Activated naive CD8-positive, alpha-beta T cell treated with anti-CD3 and anti-CD28 coated beads for 36 hours (primary cell): Measurements from ENCODE around the gene MRTFA. TPM values are rescaled to one million over a fixed set of nuclear protein-coding genes. Genes with fewer than 3 reads are reported as not detected.
"Not testable (repeated sequence)": the region's sequence is repeated elsewhere in the genome, so short reads cannot be mapped to it uniquely, and the experiment has no call there.

ENCODE experiments used
- DNase-seq: peaks from one replicate; pipeline ENCODE4 v3.0.0; 2021
- H3K27ac Mint-ChIP-seq: one replicate; pipeline ENCODE4 v1.8.0; 2022; ENCODE audit warnings: mild to moderate bottlenecking, moderate library complexity, mixed read lengths
- H3K27me3 Mint-ChIP-seq: one replicate; pipeline ENCODE4 v1.8.0; 2022; ENCODE audit warnings: mild to moderate bottlenecking, mixed read lengths
- H3K36me3 Mint-ChIP-seq: one replicate; pipeline ENCODE4 v1.8.0; 2021; ENCODE audit warnings: mild to moderate bottlenecking, mixed read lengths
- H3K4me1 Mint-ChIP-seq: one replicate; pipeline ENCODE4 v1.8.0; 2021; ENCODE audit warnings: mixed read lengths
- H3K4me3 Mint-ChIP-seq: one replicate; pipeline ENCODE4 v1.8.0; 2022; ENCODE audit warnings: mild to moderate bottlenecking, moderate library complexity, mixed read lengths
- H3K9me3 Mint-ChIP-seq: one replicate; pipeline ENCODE4 v1.8.0; 2022; ENCODE audit warnings: mixed read lengths
- total RNA-seq, 2 experiments: library from RNA; stranded (reverse); gene quantifications; one replicate each; pipeline ENCODE4 v1.2.3, GENCODE V29; 2021

MRTFA gene
- total RNA-seq, 2 experiments from 2014 or later = 35.3 to 37.6 TPM

DNA sequence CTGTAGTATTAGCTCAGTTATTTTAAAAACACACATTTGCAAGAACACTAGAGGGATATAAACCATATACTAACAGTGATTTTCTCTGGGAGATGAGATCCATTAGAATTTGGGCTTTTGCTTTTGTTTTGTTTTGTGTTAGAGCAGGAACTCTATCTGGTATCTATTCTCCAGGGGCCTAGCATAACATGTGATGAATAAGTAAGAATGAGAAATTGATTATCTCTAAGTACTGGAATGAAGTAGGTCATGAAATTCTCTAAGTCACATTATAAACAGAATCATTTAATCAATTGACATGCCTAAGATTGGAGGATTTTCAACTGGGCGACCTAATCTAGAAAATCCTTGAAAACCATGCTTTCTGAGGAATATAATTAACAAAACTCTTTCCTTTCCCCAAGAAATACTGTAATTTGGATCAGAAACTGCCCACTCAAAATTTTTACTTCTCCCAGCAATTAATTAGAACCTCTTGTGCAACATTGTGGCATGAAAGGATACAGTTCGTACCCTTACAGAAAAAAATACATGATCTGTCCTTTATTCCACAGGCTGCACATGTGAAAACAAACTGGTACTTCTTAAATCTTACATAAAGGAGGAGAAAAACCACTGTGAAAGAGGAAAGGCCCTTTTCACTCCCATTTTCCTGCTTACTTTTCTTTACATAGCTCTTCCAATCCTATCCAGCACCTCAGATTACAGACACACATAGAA is 93.5 kb downstream of the MRTFA start:
- no peaks in the 10 kb centered on the region for H3K9me3 Mint-ChIP-seq
- no peaks in the 10 kb centered on the region for H3K27me3 Mint-ChIP-seq
- H3K36me3 Mint-ChIP-seq = peaks cover 14% of the 10 kb centered on the region
- H3K4me3 Mint-ChIP-seq = no peak overlapping the region
- no peak for DNase-seq
- H3K27ac Mint-ChIP-seq = no peak overlapping the region
- H3K4me1 Mint-ChIP-seq = peaks cover 19% of the 10 kb centered on the region

DNA sequence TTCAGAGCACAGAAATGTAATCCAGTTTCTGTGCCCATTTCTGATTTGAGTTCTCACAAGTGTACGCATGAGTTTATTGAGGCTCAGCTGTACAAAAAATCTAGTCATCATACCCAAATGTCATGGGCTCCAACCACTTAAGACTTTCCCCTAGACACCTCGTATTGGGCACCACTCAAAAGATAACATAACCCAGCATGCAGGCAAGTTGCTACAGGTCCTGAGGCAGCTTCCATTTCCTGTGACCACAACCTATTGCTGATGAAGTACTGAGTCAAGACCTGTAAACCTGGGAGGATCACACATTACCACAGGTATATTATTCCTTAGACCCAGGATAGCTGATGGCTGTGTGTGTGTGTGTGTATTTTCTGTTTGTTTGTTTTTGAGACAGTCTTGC is 95.2 kb downstream of the MRTFA start:
- no peak for DNase-seq
- no peak overlapping the region for H3K27ac Mint-ChIP-seq
- H3K4me1 Mint-ChIP-seq = peaks cover 19% of the 10 kb centered on the region
- H3K36me3 Mint-ChIP-seq = peaks cover 12% of the 10 kb centered on the region
- H3K4me3 Mint-ChIP-seq = no peak overlapping the region
- no peaks in the 10 kb centered on the region for H3K9me3 Mint-ChIP-seq
- H3K27me3 Mint-ChIP-seq = no peaks in the 10 kb centered on the region

DNA sequence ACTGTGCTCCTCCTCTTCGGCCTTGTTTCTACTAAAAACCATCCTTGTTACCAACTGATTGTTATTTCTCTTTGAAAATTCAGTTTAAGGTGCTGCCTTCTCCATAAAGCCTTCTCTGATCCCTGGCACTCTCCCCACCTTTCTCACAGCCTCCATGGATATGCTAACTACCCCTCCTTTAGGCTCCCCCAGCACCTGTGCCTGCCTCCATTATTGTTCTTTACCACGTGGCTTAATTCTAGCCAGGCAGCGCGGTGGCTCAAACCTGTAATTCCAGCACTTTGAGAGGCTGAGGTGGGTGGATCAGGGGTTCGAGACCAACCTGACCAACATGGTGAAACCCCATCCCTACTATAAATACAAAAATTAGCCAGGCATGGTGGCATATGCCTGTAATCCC is 96.3 kb downstream of the MRTFA start:
- Mint-ChIP-seq H3K4me3 (no peak overlapping the region), H3K9me3 (no peaks in the 10 kb centered on the region), H3K27ac (no peak overlapping the region), H3K4me1 (peaks cover 22% of the 10 kb centered on the region), H3K27me3 (no peaks in the 10 kb centered on the region), H3K36me3 (peaks cover 5% of the 10 kb centered on the region)
- no peak for DNase-seq

DNA sequence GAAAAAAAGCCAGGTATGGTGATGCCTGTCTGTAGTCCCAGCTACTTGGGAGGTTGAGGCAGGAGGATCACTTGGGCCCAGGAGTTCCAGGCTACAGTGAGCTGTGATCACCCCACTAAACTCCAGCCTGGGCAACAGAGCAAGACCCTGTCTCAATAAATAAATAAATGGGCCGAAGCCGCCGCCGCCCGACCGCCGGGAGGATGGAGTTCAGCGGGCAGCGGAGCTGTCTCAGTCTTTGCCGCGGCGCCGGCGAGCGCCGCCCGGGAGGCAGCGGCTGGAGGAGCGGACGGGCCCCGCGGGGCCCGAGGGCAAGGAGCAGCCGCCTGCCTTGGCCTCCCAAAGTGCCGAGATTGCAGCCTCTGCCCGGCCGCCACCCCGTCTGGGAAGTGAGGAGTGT is 100.4 kb downstream of the MRTFA start:
- not testable (repeated sequence) for H3K4me3 Mint-ChIP-seq, H3K36me3 Mint-ChIP-seq, H3K27me3 Mint-ChIP-seq, H3K9me3 Mint-ChIP-seq, H3K27ac Mint-ChIP-seq, DNase-seq
- H3K4me1 Mint-ChIP-seq = peaks cover 43% of the 10 kb centered on the region

DNA sequence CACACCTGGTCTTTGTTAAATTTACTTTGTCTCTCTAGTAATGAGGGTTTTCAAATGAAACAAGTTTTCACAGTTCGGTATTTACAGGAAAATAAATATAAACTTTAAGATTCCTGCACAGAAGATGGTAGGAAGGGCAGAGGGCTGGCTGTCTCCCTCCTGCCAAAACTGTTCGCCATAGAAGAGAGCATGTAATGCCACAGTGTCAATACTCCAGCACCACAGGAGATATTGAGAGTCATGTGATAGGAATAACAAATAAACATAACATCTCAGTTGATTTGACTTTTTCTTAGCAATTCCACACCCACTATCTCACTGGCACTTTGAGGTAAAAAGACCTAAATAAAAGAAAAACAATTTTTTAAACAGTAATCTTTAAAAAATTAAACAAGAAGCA is 100.9 kb downstream of the MRTFA start:
- H3K27me3 Mint-ChIP-seq = no peaks in the 10 kb centered on the region
- no peak overlapping the region for H3K4me3 Mint-ChIP-seq
- peak overlapping the region; percentile 77 for H3K27ac Mint-ChIP-seq

DNA sequence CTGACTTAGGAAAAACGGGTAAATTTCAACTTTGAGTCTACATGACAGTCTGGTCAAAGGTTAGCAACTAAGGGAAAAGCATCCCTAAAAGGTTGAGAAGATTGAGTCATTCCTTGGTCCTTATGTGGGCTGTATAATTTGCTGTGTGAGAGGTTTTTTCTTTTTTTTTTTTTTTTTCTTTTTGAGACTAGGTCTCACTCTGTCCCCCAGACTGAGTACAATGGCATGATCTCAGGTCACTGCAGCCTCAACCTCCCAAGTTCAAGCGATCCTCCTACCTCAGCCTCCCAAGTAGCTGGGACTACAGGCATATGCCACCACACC is 101.4 kb downstream of the MRTFA start:
- no peak for DNase-seq
- H3K4me1 Mint-ChIP-seq = peaks cover 50% of the 10 kb centered on the region
- H3K27ac Mint-ChIP-seq = peak overlapping the region; percentile 77
- no peaks in the 10 kb centered on the region for H3K27me3 Mint-ChIP-seq
- no peak overlapping the region for H3K4me3 Mint-ChIP-seq
- H3K9me3 Mint-ChIP-seq = no peaks in the 10 kb centered on the region
- peaks cover 7% of the 10 kb centered on the region for H3K36me3 Mint-ChIP-seq

More for the DNA sequence above, 100.9 kb downstream of the MRTFA start:
- DNase-seq = no peak
- H3K4me1 Mint-ChIP-seq = peaks cover 45% of the 10 kb centered on the region
- H3K9me3 Mint-ChIP-seq = no peaks in the 10 kb centered on the region
- peaks cover 4% of the 10 kb centered on the region for H3K36me3 Mint-ChIP-seq

DNA sequence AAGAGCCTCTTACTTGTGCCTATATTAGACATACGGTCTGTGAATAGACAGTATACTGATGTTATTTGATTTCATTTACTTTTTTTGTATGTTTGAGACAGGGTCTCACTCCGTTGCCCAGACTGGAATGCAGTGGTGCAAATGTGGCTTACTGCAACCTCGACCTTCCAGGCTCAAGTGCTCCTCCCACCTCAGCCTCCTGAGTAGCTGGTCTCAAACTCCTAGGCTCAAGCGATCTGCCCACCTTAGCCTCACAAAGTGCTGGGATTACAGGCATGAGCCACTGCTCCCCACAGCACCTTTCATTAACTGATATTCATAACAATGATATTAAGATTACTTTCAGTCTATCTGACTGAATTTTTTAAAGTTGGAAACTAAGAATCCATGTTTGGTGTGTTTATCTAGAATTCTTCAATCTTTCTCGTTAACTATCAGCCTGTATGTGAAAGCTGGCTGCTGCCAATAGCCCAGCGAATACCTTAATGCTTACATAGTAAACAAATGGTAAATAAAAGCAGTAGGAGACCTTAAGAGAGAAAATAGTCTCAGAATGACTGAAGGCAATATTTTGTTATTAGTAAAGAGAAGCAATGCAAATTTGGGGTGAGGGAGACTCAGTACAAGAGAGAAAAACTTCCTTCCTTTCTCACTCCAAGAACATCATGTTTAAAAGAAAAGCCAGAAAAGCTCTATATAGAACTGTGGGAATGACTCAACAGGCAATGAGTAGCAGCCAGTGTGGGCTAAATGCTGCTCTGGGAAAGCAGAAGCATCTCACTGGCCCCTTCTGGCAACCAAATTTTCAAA is 101.9 kb downstream of the MRTFA start:
- peaks cover 55% of the 10 kb centered on the region for H3K4me1 Mint-ChIP-seq
- no peak for DNase-seq
- peaks cover 7% of the 10 kb centered on the region for H3K36me3 Mint-ChIP-seq
- H3K27me3 Mint-ChIP-seq = no peaks in the 10 kb centered on the region
- H3K9me3 Mint-ChIP-seq = no peaks in the 10 kb centered on the region
- peak overlapping the region; percentile 72 for H3K27ac Mint-ChIP-seq
- peak overlapping the region; percentile 48 for H3K4me3 Mint-ChIP-seq

DNA sequence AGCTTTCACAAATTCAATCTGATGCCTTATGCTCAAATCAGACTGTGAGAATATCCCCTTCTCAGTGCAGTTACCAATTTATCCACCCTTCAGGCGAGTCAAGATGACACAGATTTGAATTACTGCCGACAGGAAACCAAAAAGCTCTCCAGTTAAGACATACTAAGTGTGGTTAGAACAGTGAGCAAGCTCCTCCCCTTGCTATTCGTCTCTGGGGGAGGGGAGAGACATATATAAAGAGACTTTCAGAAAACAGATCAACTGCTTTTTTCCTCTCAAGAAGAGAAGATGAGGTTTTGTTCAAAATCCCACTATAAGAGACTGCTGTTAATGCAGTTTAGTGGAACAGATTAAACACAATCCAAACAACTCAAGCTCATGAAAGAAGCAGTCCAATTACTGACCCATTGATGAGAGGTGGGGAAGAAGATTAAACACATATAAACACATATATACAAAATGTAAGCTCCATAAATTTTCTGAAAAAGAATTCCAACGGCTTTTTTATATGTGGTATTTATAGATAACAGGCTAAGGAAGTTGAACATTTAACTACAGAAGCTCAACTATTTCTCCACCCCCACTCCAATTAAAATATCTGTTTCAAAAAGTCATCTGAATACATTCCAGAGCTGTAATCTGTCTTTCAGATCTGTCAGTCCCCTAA is 102.7 kb downstream of the MRTFA start:
- no peaks in the 10 kb centered on the region for H3K9me3 Mint-ChIP-seq
- peak; percentile 30 for DNase-seq
- H3K27ac Mint-ChIP-seq = peak overlapping the region; percentile 72
- no peaks in the 10 kb centered on the region for H3K27me3 Mint-ChIP-seq
- H3K4me1 Mint-ChIP-seq = peaks cover 55% of the 10 kb centered on the region
- peaks cover 7% of the 10 kb centered on the region for H3K36me3 Mint-ChIP-seq
- peak overlapping the region; percentile 83 for H3K4me3 Mint-ChIP-seq

DNA sequence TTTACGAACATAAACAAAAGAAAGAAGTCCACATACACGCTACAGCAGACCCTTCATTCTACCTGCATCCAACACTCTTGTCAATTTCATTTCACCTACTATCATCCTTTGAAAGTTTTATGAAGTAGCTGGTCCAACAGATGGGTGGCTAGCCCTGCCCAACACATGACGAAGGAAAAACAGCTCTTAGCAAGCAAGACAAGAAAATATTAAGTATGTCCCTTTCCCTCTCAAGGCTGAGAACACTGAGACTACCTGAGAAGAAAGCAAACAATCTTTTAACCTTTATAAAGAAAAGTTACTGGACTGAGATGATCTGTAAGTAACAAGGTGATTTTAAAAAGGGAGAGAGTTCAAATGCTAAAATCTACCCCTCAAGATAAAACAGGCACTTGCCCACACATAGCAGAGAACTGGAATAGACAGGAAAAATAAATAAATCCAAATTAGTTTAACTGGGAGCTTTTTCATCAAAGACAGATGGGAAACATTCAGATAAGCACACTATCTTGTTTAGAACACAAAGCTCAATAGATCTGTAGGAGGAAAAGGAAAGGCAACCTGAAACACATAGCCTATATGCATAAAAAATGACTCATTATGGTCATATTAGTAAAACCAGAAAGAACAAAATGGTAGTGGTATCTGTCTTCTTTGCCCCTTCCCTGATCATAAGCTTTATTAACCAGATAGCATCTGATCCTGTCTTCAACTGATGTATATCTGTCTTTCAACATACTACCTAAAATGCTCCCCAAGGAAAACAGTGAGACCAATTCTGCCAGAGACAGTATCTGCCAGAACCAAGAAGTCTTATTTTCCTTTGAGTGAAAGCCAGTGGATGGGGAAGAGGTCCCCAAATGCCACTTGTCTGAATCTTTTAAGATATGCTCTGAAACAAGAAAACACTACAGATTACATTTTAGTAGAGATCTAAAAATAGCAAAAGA is 104.3 kb downstream of the MRTFA start:
- peaks cover 7% of the 10 kb centered on the region for H3K36me3 Mint-ChIP-seq
- peak overlapping the region; percentile 74 for H3K4me3 Mint-ChIP-seq
- peak overlapping the region; percentile 72 for H3K27ac Mint-ChIP-seq
- peaks cover 65% of the 10 kb centered on the region for H3K4me1 Mint-ChIP-seq
- no peak for DNase-seq
- H3K27me3 Mint-ChIP-seq = no peaks in the 10 kb centered on the region
- no peaks in the 10 kb centered on the region for H3K9me3 Mint-ChIP-seq

DNA sequence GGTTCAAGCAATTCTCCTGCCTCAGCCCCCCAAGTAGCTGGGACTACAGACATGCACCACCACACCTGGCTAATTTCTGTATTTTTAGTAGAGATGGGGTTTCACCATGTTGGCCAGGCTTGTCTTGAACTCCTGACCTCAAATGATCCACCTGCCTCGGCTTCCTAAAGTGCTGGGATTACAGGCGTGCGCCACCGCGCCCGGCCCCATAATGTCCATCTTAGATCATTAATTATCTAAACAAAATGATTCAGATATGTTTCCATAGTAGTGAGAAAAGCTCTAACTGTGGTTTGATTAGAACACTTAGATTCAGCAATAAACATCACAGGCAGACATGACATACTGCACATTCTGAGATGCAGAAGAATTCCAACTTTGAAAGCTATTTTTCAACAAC is 106.1 kb downstream of the MRTFA start:
- H3K27me3 Mint-ChIP-seq, H3K36me3 Mint-ChIP-seq, DNase-seq, H3K4me3 Mint-ChIP-seq, H3K9me3 Mint-ChIP-seq: not testable (repeated sequence)
- Mint-ChIP-seq H3K27ac (peak overlapping the region; percentile 37), H3K4me1 (peaks cover 71% of the 10 kb centered on the region)

DNA sequence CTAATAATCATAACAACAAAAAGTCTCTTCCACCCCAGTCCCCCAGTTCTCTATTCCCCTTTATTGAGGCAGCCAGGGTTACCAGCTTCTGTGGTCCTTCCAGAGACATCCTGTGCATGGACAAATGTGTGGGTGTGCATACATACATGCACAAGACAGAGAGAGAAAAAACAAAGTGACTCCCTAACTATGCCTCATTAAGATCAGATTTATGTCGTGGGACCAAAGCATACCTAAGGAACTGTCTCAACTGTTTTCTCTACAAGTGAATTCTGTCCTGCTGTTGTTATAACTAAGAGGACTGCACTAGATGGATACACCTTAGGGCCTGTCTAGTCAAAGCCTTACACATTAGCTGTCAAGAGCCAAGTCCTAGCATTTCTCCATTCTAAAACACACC is 106.7 kb downstream of the MRTFA start:
- H3K9me3 Mint-ChIP-seq = no peaks in the 10 kb centered on the region
- H3K36me3 Mint-ChIP-seq = peaks cover 7% of the 10 kb centered on the region
- no peaks in the 10 kb centered on the region for H3K27me3 Mint-ChIP-seq
- H3K27ac Mint-ChIP-seq = no peak overlapping the region
- H3K4me3 Mint-ChIP-seq = no peak overlapping the region
- no peak for DNase-seq
- peaks cover 66% of the 10 kb centered on the region for H3K4me1 Mint-ChIP-seq

DNA sequence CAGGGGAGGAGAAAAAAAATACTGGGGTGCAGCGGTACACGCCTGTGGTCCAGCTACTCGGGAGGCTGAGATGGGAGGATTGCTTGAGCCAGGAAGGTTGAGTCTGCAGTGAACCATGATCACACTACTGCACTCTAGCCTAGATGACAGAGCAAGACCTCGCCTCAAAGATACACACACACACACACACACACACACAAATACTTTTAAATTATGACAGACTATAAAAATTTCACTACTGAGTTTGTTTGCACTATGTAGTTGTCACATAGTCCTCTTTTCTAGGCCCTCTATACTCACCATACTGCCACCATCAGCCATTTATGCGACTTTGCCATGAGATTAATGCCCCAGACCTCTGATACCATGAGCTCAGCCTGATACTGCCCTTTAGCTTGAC is 109.6 kb downstream of the MRTFA start:
- Mint-ChIP-seq H3K36me3 (peaks cover 7% of the 10 kb centered on the region), H3K4me1 (peaks cover 49% of the 10 kb centered on the region), H3K27me3 (no peaks in the 10 kb centered on the region), H3K27ac (peak overlapping the region; percentile 35), H3K9me3 (no peaks in the 10 kb centered on the region), H3K4me3 (no peak overlapping the region)
- DNase-seq = no peak

DNA sequence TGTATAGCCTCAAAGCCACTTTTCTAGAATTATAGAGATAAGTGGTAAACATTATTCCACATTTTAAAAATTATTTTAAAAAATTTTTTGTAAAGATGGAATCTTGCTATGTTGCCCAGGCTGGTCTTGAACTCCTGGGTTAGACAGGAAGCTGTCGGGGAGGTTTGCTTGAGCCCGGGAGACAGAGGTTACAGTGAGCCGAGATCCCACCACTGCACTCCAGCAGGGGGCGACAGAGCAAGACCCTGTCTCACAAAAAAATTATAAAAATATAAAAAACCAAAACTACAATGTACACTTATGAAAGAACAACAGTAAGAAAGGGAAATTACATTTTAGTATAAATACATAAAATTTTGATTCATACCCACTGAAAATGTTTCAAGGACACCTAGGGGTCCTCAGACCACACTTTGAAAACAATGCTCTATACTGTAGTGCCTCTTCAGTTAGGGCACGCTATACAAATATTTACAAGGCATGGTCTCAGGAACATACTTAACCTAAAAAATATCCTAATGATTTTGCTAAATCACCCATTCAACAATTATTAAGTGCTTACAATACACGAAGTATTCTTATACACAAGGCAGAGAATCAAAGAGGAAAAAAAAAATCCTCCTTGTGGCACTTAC is 111.2 kb downstream of the MRTFA start:
- H3K9me3 Mint-ChIP-seq = no peaks in the 10 kb centered on the region
- DNase-seq = peak; percentile 65
- peaks cover 38% of the 10 kb centered on the region for H3K4me1 Mint-ChIP-seq
- H3K36me3 Mint-ChIP-seq = peaks cover under 1% of the 10 kb centered on the region
- peak overlapping the region; percentile 26 for H3K27ac Mint-ChIP-seq
- H3K4me3 Mint-ChIP-seq = no peak overlapping the region
- H3K27me3 Mint-ChIP-seq = no peaks in the 10 kb centered on the region
